Sigmoid colon (tissue), 4 donors: Measurements from ENCODE around the gene PHKG2.

Experiments used
- EP300 ChIP-seq, 4 donors: sonication (generic); formaldehyde crosslinking; IDR thresholded peaks; one replicate each; pipeline ENCODE4 v1.6.1; 2017; ENCODE audit warnings: antibody characterized with exemption in 4 of 4
- POLR2A ChIP-seq, 2 donors: fragments of 450-650 bp; IDR thresholded peaks; one replicate each; pipeline ENCODE4 v1.6.1; 2016; ENCODE audit warnings: antibody characterized with exemption in 2 of 2, mild to moderate bottlenecking in 2 of 2, moderate library complexity in 2 of 2
- POLR2AphosphoS5 ChIP-seq, 4 donors: sonication (generic); formaldehyde crosslinking; IDR thresholded peaks; one replicate each; pipeline ENCODE4 v1.6.1; 2017; ENCODE audit warnings: antibody characterized with exemption in 4 of 4
- TF ChIP-seq, protein P1 (sequence below), 4 experiments: fragments of 450-650 bp in 3 of 4; fragments of 200-600 bp in 1 of 4; IDR thresholded peaks; one replicate each; pipeline ENCODE4 v1.5.1; 2016 to 2019; ENCODE audit warnings: antibody characterized with exemption in 4 of 4, mild to moderate bottlenecking in 3 of 4, moderate library complexity in 2 of 4

DNA sequence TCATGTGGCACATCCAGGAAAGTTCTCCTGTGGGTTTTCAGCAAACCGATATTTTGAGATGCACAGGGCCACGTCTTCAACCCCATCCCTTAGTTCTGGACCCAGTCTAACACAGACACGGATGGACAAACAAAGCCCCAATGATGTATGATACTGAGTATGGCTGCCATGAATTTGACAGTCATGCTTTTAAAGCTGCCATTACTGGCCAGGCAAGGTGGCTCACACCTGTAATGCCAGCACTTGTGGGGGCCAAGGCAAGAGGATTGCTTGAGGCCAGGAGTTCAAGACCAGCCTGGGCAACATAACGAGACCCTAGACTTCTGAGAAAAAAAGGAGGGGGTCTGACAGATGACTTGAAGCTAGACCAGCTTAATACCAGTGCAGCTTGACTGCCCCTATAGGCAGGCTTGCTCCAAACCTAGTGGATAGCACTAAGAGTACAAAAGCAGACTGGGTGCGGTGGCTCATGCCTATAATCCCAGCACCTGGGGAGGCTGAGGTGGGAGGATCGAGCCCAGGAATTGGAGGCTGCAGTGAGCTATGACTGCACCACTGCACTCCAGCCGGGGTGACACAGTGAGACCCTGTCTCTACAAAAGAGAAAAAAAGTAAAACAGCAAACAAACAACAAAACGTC, 49.6 kb downstream of the PHKG2 start:
- TF ChIP-seq, protein P1, sequence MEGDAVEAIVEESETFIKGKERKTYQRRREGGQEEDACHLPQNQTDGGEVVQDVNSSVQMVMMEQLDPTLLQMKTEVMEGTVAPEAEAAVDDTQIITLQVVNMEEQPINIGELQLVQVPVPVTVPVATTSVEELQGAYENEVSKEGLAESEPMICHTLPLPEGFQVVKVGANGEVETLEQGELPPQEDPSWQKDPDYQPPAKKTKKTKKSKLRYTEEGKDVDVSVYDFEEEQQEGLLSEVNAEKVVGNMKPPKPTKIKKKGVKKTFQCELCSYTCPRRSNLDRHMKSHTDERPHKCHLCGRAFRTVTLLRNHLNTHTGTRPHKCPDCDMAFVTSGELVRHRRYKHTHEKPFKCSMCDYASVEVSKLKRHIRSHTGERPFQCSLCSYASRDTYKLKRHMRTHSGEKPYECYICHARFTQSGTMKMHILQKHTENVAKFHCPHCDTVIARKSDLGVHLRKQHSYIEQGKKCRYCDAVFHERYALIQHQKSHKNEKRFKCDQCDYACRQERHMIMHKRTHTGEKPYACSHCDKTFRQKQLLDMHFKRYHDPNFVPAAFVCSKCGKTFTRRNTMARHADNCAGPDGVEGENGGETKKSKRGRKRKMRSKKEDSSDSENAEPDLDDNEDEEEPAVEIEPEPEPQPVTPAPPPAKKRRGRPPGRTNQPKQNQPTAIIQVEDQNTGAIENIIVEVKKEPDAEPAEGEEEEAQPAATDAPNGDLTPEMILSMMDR (IDR thresholded peaks at IDR 0.05), result no peak
- TF ChIP-seq POLR2AphosphoS5 (IDR thresholded peaks at IDR 0.05) (no peak), EP300 (IDR thresholded peaks at IDR 0.05) (no peak), POLR2A (IDR thresholded peaks at IDR 0.05) (no peak)
